Cortex of kidney (tissue), 1 donor: ENCODE measurements around the gene SGF29.
"Not testable (repeated sequence)": the region's sequence is repeated elsewhere in the genome, so short reads cannot be mapped to it uniquely, and the experiment has no call there.

Experiments used
- DNase-seq: peaks from one replicate; lab custom pipeline; 2025; lab: John Stamatoyannopoulos, UW

The SGF29 gene

DNA sequence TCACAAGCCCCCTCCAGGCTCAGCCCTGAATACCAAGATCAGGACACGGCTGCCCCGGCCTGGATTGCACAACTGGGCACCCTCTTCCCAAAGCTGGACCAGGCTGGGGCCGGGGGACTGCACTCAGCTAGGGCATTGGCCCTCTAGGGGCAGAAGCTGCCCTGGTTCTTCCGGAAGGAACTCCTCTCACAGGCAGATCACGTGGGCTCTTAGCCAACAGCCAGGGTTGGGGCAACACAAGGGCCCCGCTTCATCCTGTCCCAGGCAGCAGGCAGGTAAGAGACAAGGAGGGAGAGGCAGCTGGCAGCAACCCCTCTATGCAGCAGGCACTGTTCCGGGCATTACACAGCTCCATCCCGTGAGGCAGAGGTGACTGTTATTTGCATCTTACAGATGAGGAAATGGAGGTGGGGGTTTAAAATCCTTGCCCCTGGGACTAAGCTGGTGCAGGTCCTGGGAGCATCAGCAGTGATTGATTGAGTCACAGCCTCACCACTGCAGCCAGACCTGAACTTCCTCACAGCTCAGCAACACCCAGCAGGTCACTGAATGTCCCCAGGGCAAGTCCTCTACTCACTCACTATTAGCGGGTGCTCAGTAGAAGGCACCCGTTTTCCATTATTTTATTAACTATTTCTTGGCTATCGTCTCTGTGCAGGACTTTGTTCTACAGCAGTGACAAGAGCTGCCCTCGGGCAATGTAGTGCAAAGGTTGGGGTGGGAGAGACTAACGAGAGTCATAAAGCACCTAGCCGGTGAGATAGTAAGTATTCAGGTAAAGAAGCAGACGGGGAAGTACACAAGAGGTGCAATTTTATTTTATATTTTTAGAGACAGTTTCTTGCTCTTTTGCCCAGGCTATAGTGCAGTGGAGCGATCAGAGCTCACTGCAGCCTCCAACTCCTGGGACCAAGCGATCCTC lies 58.9 kb downstream of the SGF29 start:
- DNase-seq = not testable (repeated sequence)

DNA sequence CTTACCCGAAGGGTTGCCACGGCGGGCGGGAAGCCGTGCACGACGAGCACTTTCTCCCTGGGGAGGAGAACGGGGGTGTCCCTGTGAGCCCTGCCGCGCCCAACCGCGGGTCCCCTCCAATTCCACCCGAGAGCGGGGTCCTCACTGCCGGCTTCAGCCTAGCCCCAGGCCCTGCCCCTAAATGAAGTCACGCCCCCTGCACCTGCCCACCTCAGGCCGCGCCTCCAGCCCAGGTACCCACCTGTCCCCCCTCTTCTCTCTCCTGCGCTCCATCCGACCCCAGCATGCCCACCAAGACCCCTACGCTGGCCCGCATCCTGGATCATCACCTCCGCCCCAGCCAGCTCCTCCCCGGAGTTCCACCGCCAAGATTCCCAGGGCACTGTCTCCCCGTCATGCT lies 60.2 kb downstream of the SGF29 start:
- not testable (repeated sequence) for DNase-seq

- DNase-seq = not testable (repeated sequence)
These were observed 60.8 kb downstream of the SGF29 start for GRCh38 chr16:28614561-28614960.

GRCh38 chr16:28615486-28616223 lies 61.9 kb downstream of the SGF29 start:
- not testable (repeated sequence) for DNase-seq

DNA sequence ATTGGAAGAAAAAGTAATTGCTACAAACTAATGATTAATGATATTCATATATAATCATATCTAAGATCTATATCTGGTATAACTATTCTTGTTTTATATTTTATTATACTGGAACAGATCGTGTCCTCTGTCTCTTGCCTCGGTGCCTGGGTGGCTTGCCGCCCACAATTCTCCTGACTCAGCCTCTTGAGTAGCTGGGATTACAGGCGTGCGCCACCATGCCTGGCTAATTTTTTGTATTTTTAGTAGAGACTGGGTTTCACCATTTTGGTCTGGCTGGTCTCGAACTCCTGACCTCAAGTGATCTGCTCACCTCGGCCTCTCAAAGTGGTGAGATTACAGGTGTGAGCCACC lies 62.5 kb downstream of the SGF29 start:
- not testable (repeated sequence) for DNase-seq

DNA sequence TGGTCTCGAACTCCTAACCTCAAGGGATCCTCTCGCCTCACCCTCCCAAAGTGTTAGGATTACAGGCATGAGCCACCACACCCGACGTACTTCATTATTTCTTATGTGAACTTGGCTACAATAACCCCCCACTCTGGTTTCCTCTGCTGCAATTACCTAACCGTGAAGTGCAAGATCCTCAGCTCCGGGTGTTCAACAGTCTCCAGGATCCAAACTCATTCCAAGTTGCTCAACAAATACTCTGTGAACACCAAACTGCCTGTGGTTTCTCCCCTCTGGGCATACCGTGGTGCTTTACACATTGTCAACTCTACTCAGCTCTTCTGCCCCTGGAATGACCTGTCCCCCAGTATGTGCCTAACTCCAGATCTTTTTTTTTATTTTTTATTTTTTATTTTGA lies 62.9 kb downstream of the SGF29 start:
- no peak for DNase-seq

- no peak for DNase-seq
These were observed 64.2 kb downstream of the SGF29 start for GRCh38 chr16:28617874-28618273.

DNA sequence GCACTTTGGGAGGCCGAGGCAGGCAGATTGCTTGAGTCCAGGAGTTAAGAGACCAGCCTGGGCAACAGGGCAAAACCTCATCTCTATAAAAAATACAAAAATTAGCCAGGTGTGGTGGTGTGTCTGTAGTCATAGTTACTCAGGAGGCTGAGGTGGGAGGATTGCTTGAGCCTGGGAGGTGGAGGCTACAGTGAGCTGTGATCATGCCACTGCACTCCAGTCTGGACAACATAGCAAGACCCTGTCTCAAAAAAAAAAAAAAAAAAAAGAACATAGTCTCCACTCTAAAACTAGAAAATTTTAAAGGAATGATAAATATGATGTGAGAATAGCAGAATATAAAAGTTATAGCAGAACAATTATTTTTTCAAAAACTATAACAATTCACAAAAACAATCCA lies 66.6 kb downstream of the SGF29 start:
- not testable (repeated sequence) for DNase-seq

GRCh38 chr16:28621481-28622155 lies 67.9 kb downstream of the SGF29 start:
- no peak for DNase-seq

GRCh38 chr16:28622532-28623171 lies 68.9 kb downstream of the SGF29 start:
- DNase-seq = not testable (repeated sequence)

DNA sequence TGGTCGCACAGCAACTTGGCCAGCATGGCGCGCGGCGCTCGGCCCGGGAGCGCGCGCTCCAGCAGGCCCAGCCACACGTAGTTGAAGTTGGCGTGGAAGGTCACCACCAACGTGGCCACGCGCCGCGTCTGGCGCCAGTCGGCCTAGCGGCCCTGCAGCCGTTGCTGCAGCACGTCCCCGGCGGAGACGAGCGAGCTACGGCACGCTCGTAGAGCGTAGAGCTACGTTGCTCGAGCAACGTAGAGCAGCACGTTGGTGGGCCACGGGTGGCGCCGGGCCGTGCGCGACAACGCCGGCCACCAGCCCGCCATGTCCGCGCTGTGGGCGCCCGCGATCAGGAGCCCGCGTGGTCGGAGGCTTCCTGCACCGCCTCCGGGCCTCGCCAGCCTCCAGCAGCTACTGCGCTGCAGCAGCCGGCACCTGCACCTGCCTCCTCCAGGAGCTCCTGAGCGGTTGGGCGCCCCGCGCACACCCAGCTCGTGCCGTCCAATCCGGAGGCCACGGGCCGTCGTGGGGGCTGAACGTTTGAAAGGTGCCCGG lies 69.5 kb downstream of the SGF29 start:
- DNase-seq = no peak

- not testable (repeated sequence) for DNase-seq
These were observed 77.2 kb downstream of the SGF29 start for GRCh38 chr16:28630905-28631304.

DNA sequence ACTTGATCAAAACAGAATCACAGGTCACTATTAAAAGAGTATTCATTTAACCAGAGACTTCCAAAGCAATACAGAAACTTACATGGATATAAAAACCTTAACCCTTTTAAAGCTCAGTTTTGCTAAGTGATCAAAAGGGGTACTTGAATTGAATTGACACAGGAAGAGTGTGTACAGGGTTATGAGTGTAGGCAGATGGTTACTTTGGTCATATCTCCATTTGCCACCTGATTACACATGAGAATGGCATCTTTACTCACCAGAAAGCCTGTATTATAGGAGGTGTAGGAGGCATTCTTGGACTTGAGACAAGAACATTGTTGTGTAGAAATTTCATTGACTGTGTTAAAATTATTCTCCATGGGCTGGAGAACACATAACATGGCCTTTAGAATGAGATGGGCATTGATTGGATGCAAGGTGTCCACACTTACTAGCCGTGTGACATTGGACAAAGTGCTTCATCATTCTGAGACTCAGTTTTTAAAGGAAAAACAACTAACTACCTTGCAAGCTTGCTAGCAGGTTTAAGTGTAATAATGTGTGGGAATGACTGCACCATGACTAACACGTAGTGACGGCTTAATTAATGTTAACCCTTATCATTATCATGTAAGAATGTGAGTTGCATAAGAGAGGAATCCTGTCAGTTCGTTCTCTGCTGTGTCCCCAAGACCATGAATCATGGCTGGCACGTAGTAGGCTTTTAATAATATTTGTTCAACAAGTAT lies 82.5 kb downstream of the SGF29 start:
- DNase-seq = not testable (repeated sequence)

- DNase-seq = not testable (repeated sequence)
These were observed 84.0 kb downstream of the SGF29 start, which contains the start of gene NPIPB8 for GRCh38 chr16:28637765-28638164. Gene NPIPB8 (plus strand): TSS chr16:28638065. CDS start chr16:28638361, 296 bp downstream.

DNA sequence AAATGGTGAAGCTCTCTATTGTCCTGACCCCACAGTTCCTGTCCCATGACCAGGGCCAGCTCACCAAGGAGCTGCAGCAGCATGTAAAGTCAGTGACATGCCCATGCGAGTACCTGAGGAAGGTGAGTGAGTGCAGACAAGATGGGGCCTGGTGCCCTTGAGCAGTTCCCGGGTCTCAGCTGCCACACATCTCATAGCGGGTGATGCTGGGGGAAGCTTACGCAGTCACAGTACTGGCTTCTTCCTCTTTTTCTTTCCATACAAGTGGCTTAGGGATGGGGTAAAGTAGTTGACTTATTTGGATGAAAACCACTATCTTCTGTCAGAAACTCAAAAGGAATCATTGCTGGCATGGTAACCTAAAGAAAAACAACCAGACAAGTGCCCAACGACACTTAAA lies 84.6 kb downstream of the SGF29 start:
- not testable (repeated sequence) for DNase-seq

DNA sequence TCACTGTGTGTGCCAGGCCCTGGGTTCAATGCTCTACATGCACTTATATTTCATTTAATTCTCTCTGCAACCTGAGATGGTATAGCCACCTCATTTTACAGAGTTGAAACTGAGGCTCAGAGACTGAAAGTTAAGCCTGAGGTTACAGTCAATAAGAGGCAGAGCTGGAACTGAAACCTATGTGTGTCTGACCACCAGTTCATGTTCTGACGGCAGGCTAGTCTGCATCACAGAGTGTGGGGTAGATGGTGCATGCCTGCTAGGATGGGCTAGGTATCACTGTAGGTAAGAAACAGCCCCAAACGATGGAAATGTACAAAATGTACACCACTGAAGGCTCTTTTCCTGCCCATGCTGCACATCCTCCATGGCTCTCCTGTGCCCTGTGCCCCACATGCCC lies 86.2 kb downstream of the SGF29 start:
- DNase-seq = not testable (repeated sequence)
